Measurements from ENCODE around the gene FBN2. TPM values are rescaled to one million over a fixed set of nuclear protein-coding genes. Genes with fewer than 3 reads are reported as not detected.
"Not testable (repeated sequence)": the region's sequence is repeated elsewhere in the genome, so short reads cannot be mapped to it uniquely, and the experiment has no call there.

The FBN2 gene
- total RNA-seq, 4 donors from 2014 or later: 0.04 to 0.39 (median 0.15) TPM; not detected in 1

GRCh38 chr5:128406803-128407202, 131.2 kb downstream of the FBN2 start:
- no peak overlapping the region for H3K4me3 ChIP-seq (ENCODE audit: low read depth, poor library complexity, severe bottlenecking)
- intact Hi-C loops (cut with DNase I; ENCODE audit: low total_unique reads): no loop called here
- no peak for DNase-seq (ENCODE audit: low spot score in 2 of 2)
- no peak for TF ChIP-seq POLR2A (IDR thresholded peaks at IDR 0.05)
- TF ChIP-seq CTCF (IDR thresholded peaks at IDR 0.05): no peak
- WGBS, 2 donors: 57 to 77% methylated on average over 3 of the region's 3 CpGs

- 85 to 90% methylated on average over 2 of the region's 2 CpGs for WGBS, 2 donors
- H3K4me3 ChIP-seq (ENCODE audit: low read depth, poor library complexity, severe bottlenecking): no peak overlapping the region
Observed at GRCh38 chr5:128405159-128405558, 132.9 kb downstream of the FBN2 start.

GRCh38 chr5:128403333-128403732, 134.7 kb downstream of the FBN2 start:
- intact Hi-C loops (cut with DNase I; ENCODE audit: low total_unique reads): no loop called here
- DNase-seq (ENCODE audit: low spot score in 2 of 2): no peak
- WGBS, 2 donors: 24 to 28% methylated on average over 4 of the region's 4 CpGs
- no peak for TF ChIP-seq POLR2A (IDR thresholded peaks at IDR 0.05)
- H3K4me3 ChIP-seq (ENCODE audit: low read depth, poor library complexity, severe bottlenecking): no peak overlapping the region

More at GRCh38 chr5:128405159-128405558, 132.9 kb downstream of the FBN2 start:
- TF ChIP-seq CTCF (IDR thresholded peaks at IDR 0.05): no peak
- TF ChIP-seq POLR2A (IDR thresholded peaks at IDR 0.05): no peak
- DNase-seq (ENCODE audit: low spot score in 2 of 2): no peak
- intact Hi-C loops (cut with DNase I; ENCODE audit: low total_unique reads): no loop called here

GRCh38 chr5:128402506-128402905, 135.5 kb downstream of the FBN2 start:
- no peak overlapping the region for H3K4me3 ChIP-seq (ENCODE audit: low read depth, poor library complexity, severe bottlenecking)
- no peak for DNase-seq (ENCODE audit: low spot score in 2 of 2)
- 64 to 72% methylated on average over 2 of the region's 2 CpGs for WGBS, 2 donors
- intact Hi-C loops (cut with DNase I; ENCODE audit: low total_unique reads): no loop called here
- no peak for TF ChIP-seq CTCF (IDR thresholded peaks at IDR 0.05)
- no peak for TF ChIP-seq POLR2A (IDR thresholded peaks at IDR 0.05)

- DNase-seq (ENCODE audit: low spot score in 2 of 2); intact Hi-C loops (cut with DNase I; ENCODE audit: low total_unique reads); H3K4me3 ChIP-seq (ENCODE audit: low read depth, poor library complexity, severe bottlenecking): not testable (repeated sequence)
- 87 to 94% methylated on average over 2 of the region's 2 CpGs for WGBS, 2 donors
Observed at GRCh38 chr5:128400766-128401165, 137.3 kb downstream of the FBN2 start.

GRCh38 chr5:128399111-128399510, 138.9 kb downstream of the FBN2 start:
- H3K4me3 ChIP-seq (ENCODE audit: low read depth, poor library complexity, severe bottlenecking): no peak overlapping the region
- TF ChIP-seq POLR2A (IDR thresholded peaks at IDR 0.05): no peak
- no peak for TF ChIP-seq CTCF (IDR thresholded peaks at IDR 0.05)
- intact Hi-C loops (cut with DNase I; ENCODE audit: low total_unique reads): no loop called here
- 47 to 48% methylated on average over 1 of the region's 1 CpG for WGBS, 2 donors
- DNase-seq (ENCODE audit: low spot score in 2 of 2): no peak

- intact Hi-C loops (cut with DNase I; ENCODE audit: low total_unique reads): no loop called here
- no peak overlapping the region for H3K4me3 ChIP-seq (ENCODE audit: low read depth, poor library complexity, severe bottlenecking)
- TF ChIP-seq CTCF (IDR thresholded peaks at IDR 0.05) (no peak), POLR2A (IDR thresholded peaks at IDR 0.05) (no peak)
- DNase-seq (ENCODE audit: low spot score in 2 of 2): no peak
- 89 to 91% methylated on average over 2 of the region's 2 CpGs for WGBS, 2 donors
Observed at GRCh38 chr5:128397876-128398275, 140.2 kb downstream of the FBN2 start.

All from lower leg skin (tissue), 4 donors.